GM19239 (cell line): ENCODE results near the gene BCAS3.
"Not testable (repeated sequence)": the region's sequence is repeated elsewhere in the genome, so short reads cannot be mapped to it uniquely, and the experiment has no call there.

Experiments used
- DNase-seq: peaks from one replicate; pipeline ENCODE4 v3.0.0; 2011; ENCODE audit warnings: low spot score; ENCODE audit not compliant: insufficient read length
- FAIRE-seq: peaks from 2 replicates; lab custom pipeline; 2011; peaks lifted over from hg19 to GRCh38; lab: Jason Lieb, UNC

BCAS3 gene

DNA sequence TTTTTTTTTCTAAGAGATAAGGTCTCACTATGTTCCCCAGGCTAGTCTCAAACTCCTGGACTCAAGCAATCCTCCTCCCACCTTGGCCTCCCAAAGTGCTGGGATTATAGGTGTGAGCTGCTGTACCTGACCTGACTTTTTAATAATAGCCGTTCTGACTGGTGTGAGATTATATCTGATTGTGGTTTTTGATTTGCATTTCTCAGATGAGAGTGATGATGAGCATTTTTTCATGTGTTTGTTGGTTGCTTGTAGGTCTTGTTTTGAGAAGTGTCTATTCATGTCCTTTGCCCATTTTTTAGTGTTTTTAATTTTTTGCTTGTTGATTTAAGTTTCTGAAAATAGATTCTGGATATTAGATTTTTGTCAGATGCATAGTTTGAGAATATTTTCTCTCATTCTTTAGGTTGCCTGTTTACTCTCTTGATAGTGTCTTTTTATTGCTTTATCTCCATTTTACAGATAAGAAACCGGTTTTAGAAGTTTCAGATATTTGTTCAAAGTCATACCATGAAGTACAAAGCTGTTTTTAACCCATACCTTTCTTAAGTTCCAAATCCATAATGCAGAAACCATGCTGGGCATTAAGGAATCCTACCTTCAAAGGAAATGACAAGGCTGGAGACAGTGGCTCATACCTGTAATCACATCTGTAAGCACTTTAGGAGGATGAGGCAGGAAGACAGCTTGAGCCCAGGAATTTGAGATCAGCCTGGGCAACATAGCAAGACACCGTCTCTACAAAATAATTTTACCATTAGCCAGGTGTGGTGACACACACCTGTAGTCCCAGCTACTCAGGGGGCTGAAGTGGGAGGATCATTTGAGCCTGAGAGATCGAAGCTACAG lies 553.5 kb downstream of the BCAS3 start:
- FAIRE-seq = no peak
- no peak for DNase-seq

DNA sequence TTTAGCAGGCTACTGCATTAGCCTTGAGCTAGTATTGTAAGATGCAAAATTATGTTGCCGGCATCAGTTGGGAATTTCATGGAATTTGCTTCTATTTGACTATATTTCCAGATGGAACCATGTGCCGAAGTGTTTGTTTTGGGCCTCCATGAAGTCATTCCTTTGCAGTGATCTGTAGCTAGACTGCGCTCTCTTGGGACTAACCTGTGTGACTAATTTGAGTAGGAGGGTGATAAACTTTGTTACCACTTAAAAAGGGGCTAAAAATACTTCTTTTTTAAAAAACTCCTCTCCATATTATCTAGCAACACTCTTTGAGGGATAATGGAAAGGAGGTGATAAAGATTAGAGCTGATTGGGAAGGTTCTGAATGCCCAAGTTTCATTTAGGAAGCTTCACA lies 555.2 kb downstream of the BCAS3 start:
- DNase-seq (no peak), FAIRE-seq (no peak)

DNA sequence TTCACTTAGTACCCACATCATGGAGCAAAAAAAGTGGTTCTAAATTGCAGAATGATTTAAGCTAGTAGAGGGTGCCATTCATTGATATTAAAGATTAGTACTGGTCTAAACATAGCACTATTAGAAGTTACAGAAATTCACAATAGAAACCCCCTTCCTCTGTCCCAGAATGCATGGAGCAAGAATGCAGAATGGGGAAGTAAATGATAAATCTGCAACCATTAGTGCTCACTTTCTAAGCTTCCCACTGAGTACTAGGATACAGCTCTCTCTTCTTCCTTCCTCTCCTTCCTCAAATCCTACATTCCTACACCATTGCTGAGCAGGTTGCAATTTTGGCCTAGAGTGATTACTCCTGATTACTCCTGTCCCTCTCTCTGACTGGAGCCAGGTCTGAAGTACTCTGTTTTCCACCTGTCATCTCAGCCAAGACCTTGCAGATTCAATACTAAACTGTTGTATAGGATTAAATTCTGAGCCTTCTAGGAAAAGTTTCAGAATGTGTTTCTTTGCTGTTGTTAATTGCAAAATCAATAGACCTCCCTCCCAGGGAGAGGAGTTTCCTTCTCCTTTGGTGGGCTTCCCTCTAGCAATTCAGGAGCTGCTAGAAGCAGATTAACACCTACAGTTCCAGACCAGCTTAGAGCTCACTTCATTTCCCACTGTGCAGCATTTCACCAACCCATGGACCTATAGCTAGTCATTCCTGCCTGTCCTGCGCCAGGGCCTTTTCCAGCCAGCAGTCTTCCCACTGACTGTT lies 556.5 kb downstream of the BCAS3 start:
- no peak for FAIRE-seq
- no peak for DNase-seq

DNA sequence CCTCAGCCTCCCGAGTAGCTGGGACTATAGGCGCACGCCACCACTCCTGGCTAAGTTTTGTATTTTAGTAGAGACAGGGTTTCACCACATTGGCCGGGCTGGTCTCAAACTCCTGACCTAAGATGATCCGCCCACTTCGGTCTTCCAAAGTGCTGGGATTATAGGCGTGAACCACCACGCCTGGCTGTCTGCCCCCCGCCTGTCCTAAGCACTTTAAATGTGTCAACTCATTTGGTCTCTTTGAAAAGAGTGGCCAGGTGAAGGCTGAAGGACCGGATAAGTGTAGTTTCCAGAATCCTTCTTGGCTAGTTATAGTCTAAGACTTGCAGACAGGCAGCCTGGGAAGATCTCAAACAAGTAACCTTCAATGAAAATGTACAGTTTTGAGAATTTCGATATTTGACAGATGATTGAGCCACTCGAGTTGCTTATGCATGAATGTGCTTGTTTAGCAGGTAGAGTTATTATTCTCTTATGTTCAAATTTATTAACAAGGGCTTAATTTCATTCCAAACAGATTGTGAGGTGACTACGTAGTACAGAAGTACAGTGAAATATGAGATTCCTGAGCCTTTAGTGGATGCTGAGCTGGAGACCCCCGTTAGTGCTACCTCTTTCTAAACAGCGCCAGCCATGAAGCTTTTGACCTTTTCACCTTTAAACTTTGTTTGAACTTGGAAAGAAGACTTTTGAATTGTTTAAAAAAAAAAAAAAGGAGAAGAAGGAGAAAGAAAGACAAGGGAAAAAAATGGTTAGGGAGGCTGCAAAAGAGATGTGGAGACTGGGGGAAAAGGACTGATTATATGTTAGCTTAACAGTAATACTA lies 557.6 kb downstream of the BCAS3 start:
- no peak for DNase-seq
- no peak for FAIRE-seq

DNA sequence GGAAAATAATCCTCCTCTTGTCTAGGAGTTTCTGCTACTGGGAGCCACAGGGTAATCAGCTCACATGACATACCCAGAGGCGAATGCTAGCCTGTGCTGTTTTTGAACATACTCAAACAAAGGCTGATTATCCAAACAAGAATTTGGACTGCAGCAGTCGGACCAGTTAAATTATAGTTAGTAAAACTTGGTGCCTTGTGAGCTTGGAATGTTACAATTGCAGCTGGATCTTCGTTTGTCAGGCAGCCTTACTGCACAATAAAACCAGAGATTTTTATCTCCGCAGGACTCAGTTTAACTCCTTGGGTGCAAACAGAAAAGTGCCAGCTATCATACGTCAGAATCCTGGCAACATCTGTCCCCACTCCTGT lies 558.2 kb downstream of the BCAS3 start:
- FAIRE-seq = no peak

DNA sequence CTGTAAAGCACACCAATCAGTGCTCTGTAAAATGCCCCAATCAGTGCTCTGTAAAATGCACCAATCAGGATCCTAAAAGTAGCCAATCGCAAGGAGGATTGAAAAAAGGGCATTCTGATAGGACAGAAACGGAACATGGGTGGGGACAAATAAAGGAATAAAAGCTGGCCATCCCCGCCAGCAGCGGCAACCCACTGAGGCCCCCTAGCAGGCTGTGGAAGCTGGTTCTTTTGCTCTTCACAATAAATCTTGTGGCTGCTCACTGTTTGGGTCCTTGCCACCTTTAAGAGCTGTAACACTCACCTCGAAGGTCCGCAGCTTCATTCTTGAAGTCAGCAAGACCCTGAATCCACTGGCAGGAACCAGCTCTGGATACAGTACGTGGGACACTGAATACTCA lies 559.6 kb downstream of the BCAS3 start:
- no peak for DNase-seq
- no peak for FAIRE-seq

More for the DNA sequence above, 558.2 kb downstream of the BCAS3 start:
- no peak for DNase-seq

DNA sequence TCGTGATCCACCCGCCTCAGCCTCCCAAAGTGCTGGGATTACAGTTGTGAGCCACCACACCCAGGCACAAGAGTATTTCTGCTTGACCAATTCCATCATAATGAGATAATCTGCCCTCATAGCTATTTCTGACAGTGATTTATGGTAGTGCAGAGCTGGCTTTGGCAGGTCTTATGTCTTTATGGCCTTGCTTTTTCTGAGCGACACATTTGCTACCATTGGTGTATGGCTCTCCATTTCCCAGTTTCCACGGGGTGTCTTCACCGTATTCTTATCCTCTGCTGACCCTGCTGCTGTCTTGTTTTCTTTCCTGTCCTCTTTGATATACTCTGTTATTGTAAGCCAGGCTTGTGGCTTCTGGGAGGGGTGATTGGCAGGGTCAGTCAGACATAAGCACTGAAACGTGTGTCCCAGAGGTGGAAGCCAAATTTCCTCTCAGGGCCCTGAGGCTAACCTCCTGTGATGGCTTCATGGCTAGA lies 560.8 kb downstream of the BCAS3 start:
- DNase-seq (no peak), FAIRE-seq (no peak)

DNA sequence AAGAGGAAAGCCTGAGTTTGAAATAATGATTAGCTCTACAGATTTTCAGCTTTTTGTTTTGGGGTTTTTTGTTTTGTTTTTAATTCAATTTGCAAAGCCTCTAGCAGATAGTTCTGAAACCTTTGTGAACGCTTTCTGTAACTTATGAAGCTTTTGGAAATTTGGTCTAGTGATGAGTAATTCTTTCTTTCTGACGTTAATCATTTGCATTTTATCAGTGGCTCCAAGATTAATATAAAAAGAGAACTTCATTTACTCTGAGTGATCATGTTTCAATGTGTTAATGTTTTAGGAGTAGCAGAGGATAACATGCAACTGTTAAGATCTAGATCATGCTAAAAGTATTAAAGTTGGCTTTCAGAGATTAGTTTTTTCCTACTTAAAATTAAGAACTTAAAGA lies 561.7 kb downstream of the BCAS3 start:
- DNase-seq (no peak), FAIRE-seq (no peak)

DNA sequence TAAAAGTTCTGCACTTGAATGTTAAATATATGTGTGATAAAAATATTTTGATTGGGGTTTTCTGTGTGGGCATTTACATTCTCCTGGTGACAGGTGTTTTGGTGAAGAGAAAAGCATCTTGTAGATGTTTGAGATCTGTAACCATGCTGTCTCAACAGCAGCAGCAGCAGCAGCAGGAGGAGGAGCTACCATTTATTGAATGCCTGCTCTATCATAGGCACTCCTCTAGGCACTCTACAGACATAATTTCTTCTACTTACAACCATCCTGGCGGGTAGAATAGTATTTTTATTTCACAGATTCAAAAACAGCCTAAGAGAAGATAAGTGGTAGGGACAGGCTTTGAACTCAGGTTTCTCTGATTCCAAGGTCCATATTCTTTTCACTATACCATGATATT lies 562.3 kb downstream of the BCAS3 start:
- no peak for FAIRE-seq

DNA sequence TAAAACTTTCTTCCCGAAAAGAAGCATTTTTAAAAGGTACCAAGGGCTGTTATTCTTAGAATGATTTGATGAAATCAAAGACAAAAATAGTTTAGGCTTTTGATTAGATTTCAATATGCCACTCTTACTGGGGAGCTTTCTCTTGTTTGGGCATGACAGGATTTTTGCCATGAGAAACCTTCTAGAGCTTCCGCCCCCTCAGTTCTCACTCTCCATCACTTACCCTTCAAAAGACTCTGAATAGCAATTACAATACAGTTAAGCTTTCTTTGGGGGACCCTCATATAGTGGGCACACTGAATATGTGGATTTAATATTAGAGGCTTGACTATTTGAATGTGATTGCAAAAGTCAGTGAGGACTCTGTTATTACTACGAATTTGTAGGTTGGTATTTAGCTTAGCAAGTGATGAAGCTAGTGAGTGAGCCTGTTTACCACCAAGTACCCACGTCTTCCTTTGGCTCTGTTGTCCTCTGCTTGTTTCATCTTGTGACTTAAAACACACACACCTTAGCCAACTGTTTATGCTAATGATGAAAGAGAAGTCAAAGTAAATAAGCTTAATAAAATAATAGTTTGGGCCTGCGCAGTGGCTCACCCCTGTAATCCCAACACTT lies 563.3 kb downstream of the BCAS3 start:
- FAIRE-seq (no peak), DNase-seq (no peak)

More for the DNA sequence above, 562.3 kb downstream of the BCAS3 start:
- no peak for DNase-seq

DNA sequence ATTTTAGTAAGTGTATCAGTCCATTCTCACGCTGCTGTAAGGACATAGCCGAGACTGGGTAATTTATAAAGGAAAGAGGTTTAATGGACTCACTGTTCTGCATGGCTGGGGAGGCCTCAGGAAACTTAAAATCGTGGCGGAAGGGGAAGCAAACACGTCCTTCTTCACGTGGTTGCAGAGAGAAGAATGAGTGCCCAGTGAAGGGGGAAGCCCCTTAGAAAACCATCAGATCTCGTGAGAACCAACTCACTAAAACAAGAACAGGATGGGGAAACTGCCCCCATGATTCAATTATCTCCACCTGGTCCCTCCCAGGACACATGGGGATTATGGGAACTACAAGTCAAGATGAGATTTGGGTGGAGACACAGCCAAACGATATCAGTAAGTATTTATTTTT lies 567.3 kb downstream of the BCAS3 start:
- not testable (repeated sequence) for DNase-seq

DNA sequence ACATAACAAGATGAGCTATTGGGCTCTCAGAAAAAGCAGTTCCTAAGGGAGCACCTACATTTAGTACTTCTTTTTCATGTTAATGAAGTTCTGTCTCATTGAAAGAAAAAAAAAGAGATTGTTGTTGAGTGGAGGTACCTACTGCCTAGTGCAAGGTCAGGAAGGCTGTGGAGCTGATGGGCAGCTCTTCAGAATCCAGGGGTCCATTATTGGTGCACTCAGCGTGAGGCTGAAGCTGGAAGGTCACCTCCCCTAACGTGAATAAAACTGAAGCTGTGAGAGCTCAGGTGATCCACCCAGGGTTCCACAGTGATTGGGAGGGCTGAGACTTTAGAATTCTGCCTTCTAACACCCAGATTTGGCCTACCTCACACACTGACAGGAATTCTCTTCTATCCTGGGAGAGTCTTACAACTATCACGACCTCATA lies 568.1 kb downstream of the BCAS3 start:
- FAIRE-seq (no peak), DNase-seq (no peak)

More for the DNA sequence above, 567.3 kb downstream of the BCAS3 start:
- FAIRE-seq = peak; percentile 8

DNA sequence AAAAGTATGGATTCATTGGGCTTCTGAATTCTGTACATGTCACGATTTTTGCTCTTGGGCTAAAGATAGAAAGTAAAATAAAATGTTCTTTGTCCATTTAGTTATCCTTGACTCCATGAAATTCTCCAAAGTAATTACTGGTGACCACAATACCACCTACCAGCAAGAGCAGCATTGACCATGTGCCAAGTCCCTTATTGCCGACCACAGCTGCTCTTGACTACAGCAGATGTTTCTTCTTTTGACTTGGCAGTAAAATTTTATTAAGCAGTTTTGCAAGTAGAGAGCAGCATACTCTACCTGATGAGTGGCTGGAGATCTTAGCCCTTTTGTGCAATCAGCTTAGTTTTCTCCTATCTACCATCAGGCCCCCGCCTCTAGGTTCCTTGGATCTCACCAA lies 569.8 kb downstream of the BCAS3 start:
- no peak for DNase-seq
- FAIRE-seq = no peak

DNA sequence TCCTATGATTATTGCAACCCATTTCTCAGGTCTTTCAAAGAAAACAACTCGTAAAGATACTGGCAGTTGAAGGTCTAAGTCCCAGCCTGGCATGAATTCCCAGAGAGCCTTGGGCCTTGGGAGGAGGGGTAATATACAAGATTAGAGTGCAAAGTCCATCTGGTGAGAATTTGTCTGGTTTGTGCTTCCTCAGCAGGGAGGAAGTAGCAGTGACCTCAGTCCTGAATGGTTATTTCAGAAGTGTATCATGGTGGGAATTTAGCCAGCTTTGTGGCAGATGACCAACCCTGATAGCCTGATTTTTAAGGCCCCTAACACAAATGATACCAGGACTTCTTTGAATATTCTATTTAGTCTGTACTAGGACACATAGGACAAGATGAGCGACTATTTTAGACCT lies 570.7 kb downstream of the BCAS3 start:
- no peak for FAIRE-seq
- no peak for DNase-seq

DNA sequence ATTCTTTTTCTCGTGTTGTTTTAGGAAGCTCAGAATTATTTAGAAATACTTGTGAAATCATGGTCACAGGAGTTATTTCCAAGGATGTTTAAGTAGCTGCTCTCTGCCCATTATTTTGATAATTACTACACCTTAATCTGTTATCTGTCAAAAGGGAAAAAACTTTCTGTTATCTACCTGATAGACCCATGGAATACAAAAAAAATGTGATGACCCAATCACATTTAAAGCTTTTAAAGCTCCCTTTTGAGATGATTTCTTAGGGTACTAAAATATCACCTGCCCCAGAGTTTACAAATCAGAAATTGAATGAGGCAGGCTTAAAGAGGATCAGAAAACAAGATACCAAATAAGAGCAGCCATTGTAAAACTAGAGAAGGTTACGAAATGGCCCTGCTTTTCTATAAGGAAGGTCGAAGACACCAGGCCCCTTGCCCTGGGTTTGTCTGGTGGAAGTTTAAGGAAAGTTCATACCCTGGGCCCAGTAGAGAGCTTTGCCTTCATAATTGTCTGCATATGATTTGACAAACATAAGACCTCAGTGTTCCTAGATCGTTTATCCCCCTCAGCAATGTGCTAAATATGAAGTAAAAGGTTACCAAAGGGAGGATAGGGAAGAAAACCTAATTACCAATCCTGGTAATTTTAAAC lies 572.1 kb downstream of the BCAS3 start:
- FAIRE-seq = no peak
- DNase-seq = no peak

DNA sequence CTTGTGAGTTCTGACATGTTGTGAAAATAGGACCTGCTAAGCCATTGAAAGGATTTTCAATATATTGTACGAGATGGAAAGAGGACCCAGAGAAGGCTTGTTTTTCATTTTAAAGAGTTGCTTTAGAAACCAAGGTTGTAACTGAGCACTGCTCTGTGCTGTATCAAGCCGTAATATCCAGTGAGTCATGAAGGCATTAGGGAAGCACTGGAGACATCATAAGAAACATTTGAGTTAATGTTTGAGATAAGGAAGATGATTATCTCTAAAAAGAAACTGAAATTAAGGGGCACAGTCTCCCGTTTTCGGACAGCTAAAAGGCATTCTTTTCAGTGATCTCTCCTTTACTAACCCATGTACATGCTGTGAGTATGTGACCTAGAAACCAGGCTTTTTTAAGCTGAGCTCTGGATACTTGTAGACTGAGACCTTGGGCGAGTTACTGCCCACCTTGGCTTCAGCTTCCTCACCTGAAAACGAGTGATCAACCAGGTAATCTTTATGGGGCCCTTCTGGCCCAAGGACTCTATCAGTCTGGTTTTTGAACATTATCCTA lies 572.8 kb downstream of the BCAS3 start:
- DNase-seq = no peak

DNA sequence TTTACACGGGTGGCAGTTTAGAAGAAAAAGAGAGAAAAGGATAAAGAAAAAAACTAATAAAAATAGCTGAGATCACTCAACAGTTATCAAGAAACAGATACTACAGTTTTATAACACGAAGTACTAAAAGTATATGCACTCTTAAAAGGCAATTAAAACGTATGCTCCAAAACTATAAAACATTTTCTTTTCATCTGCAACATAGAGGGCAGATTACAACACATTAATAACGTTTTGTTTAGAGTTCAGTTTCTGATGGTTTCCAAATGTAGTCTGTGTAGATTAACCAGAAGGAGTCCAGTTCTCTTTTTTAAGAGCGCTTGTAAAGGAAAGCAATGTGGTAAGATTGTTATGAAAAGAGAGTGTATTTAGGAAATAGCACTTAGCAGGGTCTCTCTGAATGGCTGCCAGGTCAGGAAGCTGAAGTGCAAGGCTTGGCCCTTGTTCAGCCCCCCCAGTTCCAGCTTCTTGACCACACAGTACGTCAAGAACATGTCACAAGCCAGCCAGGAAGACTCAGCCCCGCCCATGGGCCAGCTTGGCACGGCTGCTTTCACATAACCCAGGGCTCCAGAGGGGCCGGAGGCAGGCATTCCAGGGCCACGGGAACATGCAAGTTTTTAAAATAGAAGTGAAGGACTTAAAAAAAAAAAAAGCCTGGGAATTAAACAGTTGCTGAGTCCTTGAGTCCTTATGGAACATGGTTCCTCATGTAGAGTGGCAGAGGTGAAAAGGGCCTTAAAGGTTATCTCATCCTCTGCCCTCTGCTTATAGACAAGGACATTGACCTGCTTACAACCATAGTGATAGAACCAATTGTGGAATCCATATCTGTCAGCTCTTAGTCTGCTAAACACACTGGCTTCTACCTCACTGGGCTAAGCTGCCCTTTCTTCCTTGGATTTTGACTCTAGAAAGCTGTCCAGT lies 574.6 kb downstream of the BCAS3 start:
- peak; percentile 18 for DNase-seq
- FAIRE-seq = no peak

More for the DNA sequence above, 572.8 kb downstream of the BCAS3 start:
- FAIRE-seq = no peak

DNA sequence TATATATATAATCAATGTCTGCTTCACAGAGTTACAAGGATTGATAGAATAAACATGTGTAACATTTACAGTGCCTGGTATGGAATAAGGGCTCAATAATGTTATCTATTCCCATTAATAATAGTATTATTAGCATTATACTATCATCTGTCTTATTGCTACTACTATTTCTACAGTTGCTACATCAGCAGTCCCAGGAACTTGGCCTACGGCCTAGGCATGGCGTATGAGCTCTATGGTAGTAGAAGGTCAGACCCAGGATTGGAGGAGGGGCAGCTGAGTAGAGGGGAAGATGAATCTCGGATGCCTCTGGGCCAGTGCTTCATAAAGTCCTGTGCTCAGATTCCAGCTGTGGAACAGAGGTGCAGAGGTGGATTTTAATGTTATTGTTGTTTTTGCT lies 575.7 kb downstream of the BCAS3 start:
- FAIRE-seq = no peak

More for the DNA sequence above, 575.7 kb downstream of the BCAS3 start:
- no peak for DNase-seq
